HEK293T (cell line): ENCODE data around the gene YIPF6.
A peak's percentile ranks its signal among the peaks of the same experiment; 100 is the strongest.
"Not testable (repeated sequence)": the region's sequence is repeated elsewhere in the genome, so short reads cannot be mapped to it uniquely, and the experiment has no call there.

Source experiments
- CTCF ChIA-PET: fragments of 350-600 bp; formaldehyde crosslinking; extraction: SDS; loops from one replicate; lab custom pipeline; 2021; ENCODE audit warnings: antibody characterized with exemption, inconsistent platforms; lab: Yijun Ruan, JAX
- POLR2A ChIA-PET: fragments of 350-600 bp; formaldehyde crosslinking; extraction: SDS; loops from one replicate; lab custom pipeline; 2020; ENCODE audit warnings: antibody characterized with exemption, inconsistent platforms; lab: Yijun Ruan, JAX
- DNase-seq: peaks from one replicate; pipeline ENCODE4 v3.0.0; 2012; ENCODE audit warnings: mixed read lengths; ENCODE audit errors: extremely low spot score
- ARNT ChIP-seq: fragments of 450-650 bp; IDR thresholded peaks from 2 replicates; pipeline ENCODE4 v1.6.1; 2017; ENCODE audit warnings: mild to moderate bottlenecking
- BHLHE40 ChIP-seq: fragments of 450-650 bp; IDR thresholded peaks from 2 replicates; pipeline ENCODE4 v1.6.1; 2016; ENCODE audit warnings: mild to moderate bottlenecking, moderate library complexity, borderline replicate concordance
- CTBP1 ChIP-seq: fragments of 450-650 bp; IDR thresholded peaks from 2 replicates; pipeline ENCODE4 v1.6.1; 2016; ENCODE audit warnings: borderline replicate concordance
- ELF4 ChIP-seq: fragments of 450-650 bp; IDR thresholded peaks from 2 replicates; pipeline ENCODE4 v1.6.1; 2017; ENCODE audit warnings: antibody characterized with exemption
- FOXA1 ChIP-seq: fragments of 450-650 bp; IDR thresholded peaks from 2 replicates; pipeline ENCODE4 v1.6.1; 2016; ENCODE audit warnings: mild to moderate bottlenecking
- FOXK2 ChIP-seq: fragments of 450-650 bp; IDR thresholded peaks from 2 replicates; pipeline ENCODE4 v1.6.1; 2016; ENCODE audit warnings: mild to moderate bottlenecking
- FOXM1 ChIP-seq: fragments of 450-650 bp; IDR thresholded peaks from 2 replicates; pipeline ENCODE4 v1.6.1; 2017; ENCODE audit warnings: mild to moderate bottlenecking, borderline replicate concordance
- HDGF ChIP-seq: fragments of 450-650 bp; IDR thresholded peaks from 2 replicates; pipeline ENCODE4 v1.6.1; 2017; ENCODE audit warnings: antibody characterized with exemption, borderline replicate concordance
- L3MBTL2 ChIP-seq: fragments of 450-650 bp; conservative IDR thresholded peaks from 2 replicates; pipeline ENCODE4 v1.6.1; 2016; ENCODE audit warnings: mild to moderate bottlenecking
- LEF1 ChIP-seq: fragments of 450-650 bp; IDR thresholded peaks from 2 replicates; pipeline ENCODE4 v1.6.1; 2017; ENCODE audit warnings: mild to moderate bottlenecking, borderline replicate concordance
- NFRKB ChIP-seq: fragments of 450-650 bp; IDR thresholded peaks from 2 replicates; pipeline ENCODE4 v1.6.1; 2016; ENCODE audit warnings: mild to moderate bottlenecking, moderate library complexity
- PKNOX1 ChIP-seq: fragments of 450-650 bp; IDR thresholded peaks from 2 replicates; pipeline ENCODE4 v1.6.1; 2016
- SP1 ChIP-seq: fragments of 450-650 bp; IDR thresholded peaks from 2 replicates; pipeline ENCODE4 v1.6.1; 2017
- SUZ12 ChIP-seq: fragments of 450-650 bp; IDR thresholded peaks from 2 replicates; pipeline ENCODE4 v1.6.1; 2016; ENCODE audit warnings: mild to moderate bottlenecking
- TARDBP ChIP-seq: fragments of 450-650 bp; IDR thresholded peaks from 2 replicates; pipeline ENCODE4 v1.6.1; 2016
- ZNF384 ChIP-seq: fragments of 450-650 bp; IDR thresholded peaks from 2 replicates; pipeline ENCODE4 v1.6.1; 2016

YIPF6 gene

GRCh38 chrX:68503836-68504636, 5.2 kb downstream of the YIPF6 start:
- TF ChIP-seq ARNT (no peak), HDGF (no peak), LEF1 (no peak), FOXM1 (no peak), ELF4 (no peak), FOXA1 (no peak), ZNF384 (no peak), SP1 (no peak), L3MBTL2 (no peak), NFRKB (no peak), BHLHE40 (no peak), SUZ12 (no peak), CTBP1 (no peak), FOXK2 (no peak), TARDBP (no peak), PKNOX1 (no peak)
- POLR2A ChIA-PET: interaction anchor here (0.9 kb wide), 1 partner anchor 13 kb away, joined by 3 read pairs; no protein-coding TSS in a partner anchor
- DNase-seq: no peak
- CTCF ChIA-PET: interaction anchor here (0.5 to 1.4 kb wide), 2 partner anchors 207 to 307 kb away, joined by 3 read pairs; no protein-coding TSS in a partner anchor

GRCh38 chrX:68506649-68507048, 7.8 kb downstream of the YIPF6 start:
- ChIA-PET POLR2A (no interaction called here), CTCF (interaction anchor here (0.6 to 1.3 kb wide), 4 partner anchors 21 to 204 kb away, joined by 3 to 4 read pairs (median 3); no protein-coding TSS in a partner anchor)
- TF ChIP-seq ZNF384 (no peak), NFRKB (no peak), FOXM1 (no peak), ELF4 (no peak), LEF1 (no peak), SP1 (no peak), HDGF (no peak), FOXA1 (no peak), ARNT (no peak), TARDBP (no peak), PKNOX1 (no peak), L3MBTL2 (no peak), BHLHE40 (no peak), SUZ12 (no peak), CTBP1 (no peak), FOXK2 (no peak)
- no peak for DNase-seq

GRCh38 chrX:68508799-68509198, 9.9 kb downstream of the YIPF6 start:
- TF ChIP-seq FOXK2 (no peak), SP1 (no peak), FOXA1 (no peak), ZNF384 (no peak), ELF4 (no peak), HDGF (no peak), BHLHE40 (no peak), FOXM1 (no peak), SUZ12 (no peak), L3MBTL2 (no peak), PKNOX1 (no peak), LEF1 (no peak)
- no peak for DNase-seq
- CTCF ChIA-PET: interaction anchor here (1.0 to 1.1 kb wide), 2 partner anchors 202 to 312 kb away, joined by 4 to 6 read pairs; no protein-coding TSS in a partner anchor
- POLR2A ChIA-PET: interaction anchor here (1.0 kb wide), 1 partner anchor 11 kb away, joined by 4 read pairs; no protein-coding TSS in a partner anchor

GRCh38 chrX:68511255-68511654, 12.4 kb downstream of the YIPF6 start:
- POLR2A ChIA-PET: no interaction called here
- CTCF ChIA-PET: interaction anchor here (0.7 to 3.1 kb wide), 2 partner anchors 200 to 220 kb away, joined by 3 to 12 read pairs; no protein-coding TSS in a partner anchor
- TF ChIP-seq SP1 (no peak), L3MBTL2 (no peak), FOXA1 (no peak), CTBP1 (no peak), LEF1 (no peak), ARNT (no peak), SUZ12 (no peak), HDGF (no peak), PKNOX1 (no peak), TARDBP (no peak), ELF4 (no peak), NFRKB (no peak), FOXK2 (no peak), ZNF384 (no peak), BHLHE40 (no peak), FOXM1 (no peak)
- peak; percentile 61 for DNase-seq

GRCh38 chrX:68524680-68525079, 25.8 kb downstream of the YIPF6 start:
- DNase-seq, POLR2A ChIA-PET, CTCF ChIA-PET: not testable (repeated sequence)
